ENCODE measurements around the gene USH1G. TPM values are rescaled to one million over a fixed set of nuclear protein-coding genes. Genes with fewer than 3 reads are reported as not detected.

The USH1G gene
- total RNA-seq, 1 experiment from 2014 or later, result 2.7 TPM

GRCh38 chr17:74953134-74953687 lies 30.2 kb upstream of the USH1G start:
- Histone ChIP-seq H3K23ac (ENCODE audit: insufficient read length, low read depth, low read length) (no peak overlapping the region), H3K4me1 (ENCODE audit: insufficient read depth, low read length) (no peaks in the 10 kb centered on the region), H3K14ac (ENCODE audit: insufficient read depth, low read length) (no peak overlapping the region), H3K4ac (ENCODE audit: low read depth, low read length) (no peak overlapping the region), H2BK20ac (ENCODE audit: low read depth, low read length, poor library complexity, severe bottlenecking) (no peak overlapping the region), H2AK5ac (ENCODE audit: insufficient read length, low read length) (no peak overlapping the region), H3T11ph (ENCODE audit: low read length) (no peak overlapping the region), H3K9me3 (ENCODE audit: control insufficient read depth, low read depth, low read length) (no peaks in the 10 kb centered on the region), H3K79me1 (ENCODE audit: insufficient read depth, low read depth, low read length, poor library complexity, severe bottlenecking) (no peaks in the 10 kb centered on the region), H3K56ac (ENCODE audit: insufficient read length, low read depth, low read length) (no peak overlapping the region), H3K9ac (ENCODE audit: extremely low read depth, insufficient read length, low read length) (no peak overlapping the region), H3K23me2 (ENCODE audit: insufficient read length, low read depth, low read length, poor library complexity, severe bottlenecking) (peaks cover 2% of the 10 kb centered on the region), H2BK12ac (ENCODE audit: insufficient read length, low read depth, low read length) (no peak overlapping the region), H3K27ac (ENCODE audit: insufficient read length, low read depth, low read length) (no peak overlapping the region), H2BK120ac (ENCODE audit: low read depth, low read length, poor library complexity, severe bottlenecking) (no peak overlapping the region), H3K4me2 (ENCODE audit: insufficient read depth, insufficient read length, low read length) (no peak overlapping the region), H4K91ac (ENCODE audit: insufficient read length, low read depth, low read length) (no peak overlapping the region), H2BK5ac (ENCODE audit: insufficient read length, low read length) (no peak overlapping the region), H3K27me3 (ENCODE audit: insufficient read depth, low read length) (no peaks in the 10 kb centered on the region), H2BK15ac (ENCODE audit: low read depth, low read length) (no peak overlapping the region), H4K20me1 (ENCODE audit: control insufficient read depth, insufficient read depth, insufficient read length) (no peaks in the 10 kb centered on the region), H2AFZ (ENCODE audit: low read length) (no peak overlapping the region), H4K8ac (replicated peaks; ENCODE audit: insufficient read length, low read depth, low read length) (no peak overlapping the region), H3K79me2 (ENCODE audit: insufficient read depth, low read length) (no peaks in the 10 kb centered on the region), H4K5ac (ENCODE audit: insufficient read length, low read depth, low read length) (no peak overlapping the region), H3K18ac (ENCODE audit: insufficient read length, low read depth, low read length) (no peak overlapping the region)
- peaks cover 19% of the 10 kb centered on the region for H3K27me3 Mint-ChIP-seq (ENCODE audit: low read depth)
- no peak overlapping the region for H3K27ac Mint-ChIP-seq
- no CpG with 5 or more reads among the region's 11 CpGs for WGBS (ENCODE audit: extremely low coverage, insufficient read length, low lambda C conversion rate)
- no peak for DNase-seq
- TF ChIP-seq CTCF (conservative IDR thresholded peaks at IDR 0.05), result no peak
- H3K9me3 Mint-ChIP-seq, result no peaks in the 10 kb centered on the region
- H3K4me3 Mint-ChIP-seq, result no peak overlapping the region
- peaks cover 11 to 22% of the 10 kb centered on the region in 2 experiments for H3K4me1 Mint-ChIP-seq
- H3K36me3 Mint-ChIP-seq (ENCODE audit: insufficient read depth in 1 of 3, low read depth in 3 of 3), result no peaks in the 10 kb centered on the region; a peak in 1 of 7 replicates

Data from H9 (cell line).